GM06990 (cell line): ENCODE results near the gene POLR3K.

Source experiments
- DNase-seq: peaks from one replicate; pipeline ENCODE4 v3.0.0-alpha.2; 2011; ENCODE audit not compliant: insufficient read length; ENCODE audit errors: extremely low read depth
- H3K27me3 ChIP-seq: replicated peaks from 2 replicates; pipeline ENCODE4 v1.6.0; 2011; ENCODE audit warnings: low read length; ENCODE audit not compliant: control insufficient read depth, insufficient read depth
- H3K36me3 ChIP-seq: 2 replicates; pipeline ENCODE4 v1.5.1; 2011; ENCODE audit warnings: low read length; ENCODE audit not compliant: control insufficient read depth, insufficient read depth
- H3K4me3 ChIP-seq: replicated peaks from 2 replicates; pipeline ENCODE4 v1.5.1; 2011; ENCODE audit warnings: low read depth, mild to moderate bottlenecking, control low read depth, low read length
- CTCF ChIP-seq: IDR thresholded peaks from 2 replicates; pipeline ENCODE4 v1.5.1; 2011; ENCODE audit warnings: low read length, control low read depth, mild to moderate bottlenecking, inconsistent platforms; ENCODE audit not compliant: insufficient read depth, poor library complexity, severe bottlenecking

The POLR3K gene

GRCh38 chr16:88613-89012 lies 35.2 kb upstream of the POLR3K start:
- no peak for DNase-seq
- TF ChIP-seq CTCF, result no peak
- H3K4me3 ChIP-seq, result no peak overlapping the region
- peaks cover 38% of the 10 kb centered on the region for H3K36me3 ChIP-seq
- H3K27me3 ChIP-seq, result no peaks in the 10 kb centered on the region

DNA sequence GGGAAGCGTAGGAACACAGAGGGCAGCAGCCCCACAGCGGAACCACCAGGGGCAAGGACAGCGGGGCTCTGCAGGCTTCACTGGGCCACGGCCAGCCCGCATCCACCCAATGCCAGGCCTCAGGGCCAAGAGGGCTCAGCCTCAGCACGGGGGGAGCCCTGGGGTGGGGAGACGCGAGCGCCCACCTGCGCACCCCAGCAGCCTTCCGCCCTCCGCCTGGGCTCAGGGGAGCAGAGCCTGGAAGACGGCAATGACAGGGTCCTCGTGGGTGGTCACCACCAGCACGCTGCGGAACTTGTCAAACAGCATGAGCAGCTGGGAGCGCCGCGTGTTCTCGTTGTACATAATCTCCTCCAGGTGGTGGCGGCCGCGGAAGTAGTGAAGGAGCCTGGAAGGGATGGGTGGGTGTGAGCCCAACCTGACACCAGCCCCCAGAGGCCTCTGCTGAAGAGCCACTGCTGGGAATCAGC lies 33.1 kb upstream of the POLR3K start:
- no peak for TF ChIP-seq CTCF
- peaks cover 43% of the 10 kb centered on the region for H3K36me3 ChIP-seq

GRCh38 chr16:85865-86264 lies 32.5 kb upstream of the POLR3K start:
- Histone ChIP-seq H3K36me3 (peaks cover 44% of the 10 kb centered on the region), H3K4me3 (no peak overlapping the region), H3K27me3 (no peaks in the 10 kb centered on the region)
- no peak for DNase-seq
- TF ChIP-seq CTCF, result no peak

More for the DNA sequence above, 33.1 kb upstream of the POLR3K start:
- DNase-seq, result no peak
- H3K4me3 ChIP-seq, result no peak overlapping the region
- no peaks in the 10 kb centered on the region for H3K27me3 ChIP-seq

- Histone ChIP-seq H3K4me3 (no peak overlapping the region), H3K36me3 (peaks cover 46% of the 10 kb centered on the region), H3K27me3 (no peaks in the 10 kb centered on the region)
- no peak for DNase-seq
- no peak for TF ChIP-seq CTCF
Measured at GRCh38 chr16:85407-85782, 32.0 kb upstream of the POLR3K start.

DNA sequence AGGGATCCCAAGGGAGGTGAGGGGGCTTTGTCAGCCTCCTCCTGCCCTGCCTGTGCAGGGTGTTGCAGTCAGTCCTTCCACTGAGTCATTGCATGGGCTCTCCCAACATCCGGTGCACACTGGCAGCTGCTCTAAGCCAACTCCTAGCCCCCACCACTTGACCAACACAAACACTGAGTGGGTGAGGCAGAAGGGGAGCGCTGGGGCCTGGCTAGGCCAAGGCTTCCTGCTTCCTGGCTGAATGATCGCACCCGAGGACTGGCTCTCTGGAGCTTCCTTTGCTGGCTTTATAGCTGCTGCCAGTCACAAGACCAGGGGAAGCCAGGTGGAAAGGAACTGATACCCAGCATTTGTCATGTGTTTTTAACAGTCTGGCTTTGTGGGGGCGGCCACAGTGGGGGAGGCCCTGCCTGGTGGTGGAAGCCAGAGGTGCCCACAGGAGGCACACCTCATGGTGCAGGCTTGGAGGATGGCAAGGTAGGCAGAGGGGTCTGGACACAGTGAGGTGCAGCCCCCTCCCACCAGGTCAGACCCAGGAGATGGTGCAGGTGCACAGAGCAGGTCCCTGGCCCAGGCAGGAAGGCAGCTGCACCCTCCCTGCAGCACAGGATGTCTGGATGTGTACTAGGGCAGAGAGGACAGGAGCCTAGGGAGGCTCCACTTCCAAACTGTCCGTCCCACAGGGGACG lies 31.5 kb upstream of the POLR3K start:
- Histone ChIP-seq H3K4me3 (no peak overlapping the region), H3K36me3 (peaks cover 48% of the 10 kb centered on the region), H3K27me3 (no peaks in the 10 kb centered on the region)
- TF ChIP-seq CTCF, result no peak
- DNase-seq, result peak; percentile 63
